Sciatic nerve (tissue), 2 donors: ENCODE results near the gene TMEM184B. TPM values are rescaled to one million over a fixed set of nuclear protein-coding genes. Genes with fewer than 3 reads are reported as not detected.
"Not testable (repeated sequence)": the region's sequence is repeated elsewhere in the genome, so short reads cannot be mapped to it uniquely, and the experiment has no call there.

ENCODE experiments used
- ATAC-seq: fragments of 200-7000 bp; cut with Tn5 transposase; one replicate; pipeline ENCODE4 v1.9.1; 2020; ENCODE audit warnings: mild to moderate bottlenecking, moderate library complexity
- DNase-seq: peaks from one replicate; pipeline ENCODE4 v3.0.0-alpha.2; 2020; ENCODE audit warnings: low spot score
- intact Hi-C: fragments of 100-400 bp; cut with DNase I; formaldehyde crosslinking; loops from one replicate; pipeline ENCODE4 v1.14.2; 2022
- total RNA-seq: library from RNA; stranded (reverse); fragmentation: NEBNext Ultra II Directional; extraction: Animal tissue kit (Norgen Biotek cat#: 25700); gene quantifications from one replicate; pipeline ENCODE4 v1.2.1, GENCODE V29; 2021
- donor health status: DM: no; HTN: no; CAD: no.
- donor health status: DM: no; HTN: no; CAD: no.

Gene TMEM184B
- total RNA-seq, 1 donor from 2014 or later = 72.7 TPM

DNA sequence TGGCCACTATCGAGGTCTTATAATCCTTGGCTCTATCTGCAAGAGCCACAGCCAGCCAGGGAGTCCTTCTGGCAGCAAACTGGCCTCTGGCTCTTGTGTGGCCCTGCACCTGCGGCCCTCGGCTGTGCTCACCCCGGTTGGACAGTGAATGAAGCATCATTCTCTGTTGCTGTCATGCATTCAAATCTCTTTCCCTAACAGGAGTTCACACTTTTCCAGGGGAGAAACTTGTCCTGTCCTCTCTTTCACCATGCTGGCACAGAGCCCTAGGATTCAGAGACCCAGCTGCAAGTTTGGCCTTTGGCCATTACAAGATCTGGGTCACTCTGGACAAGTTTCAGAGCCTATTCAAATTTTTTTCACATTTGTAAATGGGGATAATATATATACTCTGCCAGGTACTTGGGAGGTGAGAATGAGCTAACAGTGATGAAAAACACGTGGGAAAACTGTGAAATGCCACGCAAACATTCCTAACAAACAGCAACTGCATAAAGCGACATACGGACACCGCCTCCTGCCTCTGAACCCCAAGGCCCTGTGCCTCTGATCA is 34.2 kb downstream of the TMEM184B start:
- ATAC-seq (peak; percentile 1), DNase-seq (no peak)
- intact Hi-C loops = no loop called here

DNA sequence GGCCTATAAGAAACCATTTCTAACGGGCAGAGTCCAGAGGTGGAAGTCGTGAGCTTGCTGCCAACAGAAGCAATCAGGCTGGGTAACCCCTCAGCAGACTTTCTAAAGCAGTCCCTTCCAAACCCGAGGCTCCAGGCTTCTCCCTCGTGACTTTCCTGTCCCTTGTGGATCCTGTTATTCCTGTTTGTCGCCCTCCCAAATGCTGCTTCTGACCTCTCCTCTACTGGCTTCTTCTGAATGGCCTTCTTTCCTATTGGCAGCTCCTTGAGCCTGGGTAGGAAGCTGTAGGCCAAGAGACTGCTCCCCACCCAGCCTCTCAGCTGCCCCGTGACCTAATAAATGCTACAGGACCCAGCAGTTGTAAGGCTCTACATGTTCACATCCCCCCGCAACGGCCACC is 36.0 kb downstream of the TMEM184B start:
- DNase-seq = no peak
- no peak for ATAC-seq
- intact Hi-C loops = no loop called here

- intact Hi-C loops = no loop called here
- ATAC-seq (no peak), DNase-seq (no peak)
These were observed 37.5 kb downstream of the TMEM184B start for GRCh38 chr22:38235240-38235850.

- DNase-seq, intact Hi-C loops, ATAC-seq: not testable (repeated sequence)
These were observed 39.0 kb downstream of the TMEM184B start for GRCh38 chr22:38233856-38234255.

- intact Hi-C loops = no loop called here
- ATAC-seq (no peak), DNase-seq (no peak)
These were observed 39.4 kb downstream of the TMEM184B start for GRCh38 chr22:38233427-38233826.

DNA sequence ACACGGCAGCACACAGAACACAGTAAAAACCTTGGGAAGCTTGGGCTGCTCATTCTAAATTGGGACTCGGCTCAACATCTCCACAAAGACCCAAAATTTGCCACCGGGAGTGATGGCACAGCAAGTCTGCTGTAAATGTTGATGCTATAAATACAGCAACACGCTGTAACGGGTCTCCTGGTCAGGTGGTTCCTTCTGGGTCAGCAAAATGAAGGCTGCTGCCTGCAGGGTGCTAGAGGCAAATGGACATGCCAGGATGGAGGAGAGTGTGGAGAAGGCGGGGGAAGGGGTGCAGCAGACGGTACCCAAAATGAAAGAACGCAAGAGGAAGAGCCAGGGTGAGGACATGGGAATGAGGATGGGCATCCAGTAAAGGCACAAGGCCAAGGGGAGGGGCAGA is 40.6 kb downstream of the TMEM184B start:
- ATAC-seq = no peak
- intact Hi-C loops = no loop called here
- no peak for DNase-seq

GRCh38 chr22:38230916-38231315 is 41.9 kb downstream of the TMEM184B start:
- no peak for ATAC-seq
- DNase-seq = no peak
- intact Hi-C loops = no loop called here

DNA sequence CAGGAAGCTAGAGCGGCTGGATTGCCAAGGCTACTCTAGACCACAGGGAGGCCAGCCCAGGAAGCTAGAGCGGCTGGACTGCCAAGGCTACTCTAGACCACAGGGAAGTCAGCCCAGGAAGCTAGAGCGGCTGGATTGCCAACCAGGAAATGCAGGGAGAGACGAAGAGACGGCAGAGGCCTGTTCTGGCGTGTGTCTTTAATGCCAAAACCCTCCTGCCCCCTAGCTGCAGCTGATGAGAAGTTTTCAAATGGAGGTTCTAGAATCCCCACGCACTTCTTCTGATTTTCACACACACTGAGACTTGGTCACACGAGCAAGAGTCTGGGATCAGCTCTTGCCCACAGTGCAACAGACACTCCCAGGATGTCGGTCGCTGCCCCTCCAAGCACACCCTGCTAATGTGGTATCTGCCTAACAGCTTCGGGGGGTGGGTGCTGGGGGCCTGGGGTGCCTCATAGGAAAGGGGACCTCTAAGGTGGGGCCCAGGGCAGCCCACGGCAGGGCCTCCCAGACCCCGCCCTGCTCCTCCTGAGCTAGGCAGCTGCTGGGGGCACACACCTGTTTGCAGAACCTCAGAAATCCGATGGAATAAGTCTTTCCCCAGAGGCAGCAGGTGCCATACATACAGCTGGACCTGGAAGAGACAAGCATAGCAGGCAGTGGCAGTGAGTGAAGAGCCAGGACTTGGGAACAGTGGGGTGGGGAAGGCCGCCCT is 42.5 kb downstream of the TMEM184B start:
- intact Hi-C loops = no loop called here
- ATAC-seq = no peak
- DNase-seq = no peak

DNA sequence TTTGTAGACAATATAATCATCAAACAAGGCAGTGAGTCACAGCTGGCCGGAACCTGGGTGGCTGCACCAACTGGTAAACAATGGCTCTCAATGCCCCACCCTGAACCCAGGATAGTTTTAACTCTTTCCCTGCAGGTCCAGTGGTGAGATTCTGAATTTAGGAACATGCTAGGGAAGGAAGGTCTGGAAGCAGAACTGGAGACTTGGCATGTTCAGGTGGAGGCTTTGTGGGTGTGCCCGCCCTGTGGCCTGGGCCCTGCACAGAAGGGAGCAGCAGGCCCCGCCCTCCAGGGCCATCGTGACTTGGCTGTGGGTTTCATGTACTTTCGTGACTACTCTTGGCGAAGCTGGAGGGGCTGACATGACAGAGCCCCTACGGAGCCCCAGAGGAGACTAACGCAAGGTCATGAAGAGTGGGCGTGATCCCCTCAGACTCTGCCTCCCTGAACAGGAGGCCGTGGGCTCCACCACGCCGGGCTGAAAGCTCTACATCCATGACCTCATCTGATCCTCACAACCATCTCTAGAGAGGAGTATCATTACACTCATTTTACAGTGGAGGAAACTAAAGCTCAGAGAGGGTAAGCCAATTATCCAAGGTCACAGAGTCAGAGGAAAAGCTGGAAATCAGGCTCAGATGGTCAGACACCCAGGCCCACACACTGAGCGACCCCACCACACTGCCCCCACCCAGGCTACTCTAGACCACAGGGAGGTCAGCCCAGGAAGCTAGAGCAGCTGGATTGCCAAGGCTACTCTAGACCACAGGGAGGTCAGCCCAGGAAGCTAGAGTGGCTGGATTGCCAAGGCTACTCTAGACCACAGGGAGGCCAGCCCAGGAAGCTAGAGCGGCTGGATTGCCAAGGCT is 43.7 kb downstream of the TMEM184B start:
- ATAC-seq (peak; percentile 57), DNase-seq (no peak)

GRCh38 chr22:38228326-38228872 is 44.4 kb downstream of the TMEM184B start:
- ATAC-seq (peak; percentile 37), DNase-seq (no peak)
- intact Hi-C loops = no loop called here

More for the DNA sequence above, 43.7 kb downstream of the TMEM184B start:
- intact Hi-C loops = no loop called here

GRCh38 chr22:38226853-38227649 is 45.8 kb downstream of the TMEM184B start:
- ATAC-seq (no peak), DNase-seq (no peak)
- intact Hi-C loops = no loop called here

- intact Hi-C loops = no loop called here
- ATAC-seq (no peak), DNase-seq (no peak)
These were observed 49.4 kb downstream of the TMEM184B start for GRCh38 chr22:38223289-38223960.

DNA sequence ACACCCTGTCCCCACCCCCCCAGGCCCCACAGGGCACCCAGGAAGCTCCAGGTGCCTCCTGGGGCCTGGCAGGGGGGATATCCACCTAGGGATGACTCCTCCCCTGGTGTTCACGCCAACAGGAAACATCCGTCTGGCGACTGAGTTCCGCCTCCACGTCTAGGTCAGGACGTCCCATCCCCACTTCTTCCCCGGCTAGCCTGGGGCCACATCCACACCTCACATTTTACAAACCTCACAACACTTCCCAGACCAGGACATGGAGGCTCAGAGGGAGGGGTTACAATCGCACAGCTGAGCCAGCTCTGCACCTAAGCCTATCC is 50.1 kb downstream of the TMEM184B start:
- intact Hi-C loops = no loop called here
- ATAC-seq (no peak), DNase-seq (no peak)

DNA sequence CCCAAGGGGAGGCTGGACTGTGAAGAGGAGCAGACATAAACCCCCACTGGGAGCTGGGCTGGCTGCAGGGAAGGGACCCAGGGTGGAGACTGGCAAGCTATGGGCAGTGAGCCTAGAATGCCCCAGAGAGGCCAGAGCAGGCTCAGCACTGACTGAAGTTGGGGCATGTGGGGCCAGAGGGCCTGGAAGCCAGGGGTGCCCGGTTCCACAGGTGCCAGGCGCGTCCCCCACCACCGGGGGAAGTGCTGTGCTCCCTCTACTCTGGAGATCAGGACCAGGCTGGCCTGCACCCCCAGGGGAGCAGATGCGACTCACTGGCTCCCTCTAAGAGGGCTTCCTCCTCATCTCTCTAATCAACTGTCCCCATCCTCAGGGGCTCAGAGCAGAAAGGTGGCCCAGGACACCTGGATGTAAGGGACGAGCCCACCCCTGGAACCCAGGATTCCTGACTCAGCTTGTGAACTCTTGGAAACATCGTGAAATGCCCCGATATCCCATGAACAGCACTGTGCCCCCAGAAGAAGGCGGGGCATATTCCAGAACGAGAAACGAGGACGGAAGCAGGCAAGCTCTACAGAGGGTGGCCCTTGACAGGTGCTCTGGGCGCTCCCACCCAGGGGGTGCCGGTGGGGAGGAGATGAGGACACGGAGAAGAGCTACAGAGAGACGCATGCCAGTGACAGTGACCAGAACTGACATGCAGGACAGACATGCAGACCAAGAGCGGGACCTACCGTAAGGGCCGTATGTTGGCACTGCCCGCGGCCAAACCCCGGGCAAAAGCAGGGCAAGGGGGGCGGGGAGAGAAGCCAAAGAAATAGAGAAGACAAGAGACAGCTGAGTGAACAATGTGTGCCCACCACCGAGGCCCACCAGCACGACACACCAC is 50.7 kb downstream of the TMEM184B start:
- intact Hi-C loops = no loop called here
- ATAC-seq = no peak
- peak; percentile 54 for DNase-seq

GRCh38 chr22:38221407-38221806 is 51.4 kb downstream of the TMEM184B start:
- DNase-seq (peak; percentile 62), ATAC-seq (no peak)
- intact Hi-C loops = no loop called here

- intact Hi-C loops = no loop called here
- no peak for ATAC-seq
- peak; percentile 60 for DNase-seq
These were observed 52.0 kb downstream of the TMEM184B start for GRCh38 chr22:38220653-38221386.

DNA sequence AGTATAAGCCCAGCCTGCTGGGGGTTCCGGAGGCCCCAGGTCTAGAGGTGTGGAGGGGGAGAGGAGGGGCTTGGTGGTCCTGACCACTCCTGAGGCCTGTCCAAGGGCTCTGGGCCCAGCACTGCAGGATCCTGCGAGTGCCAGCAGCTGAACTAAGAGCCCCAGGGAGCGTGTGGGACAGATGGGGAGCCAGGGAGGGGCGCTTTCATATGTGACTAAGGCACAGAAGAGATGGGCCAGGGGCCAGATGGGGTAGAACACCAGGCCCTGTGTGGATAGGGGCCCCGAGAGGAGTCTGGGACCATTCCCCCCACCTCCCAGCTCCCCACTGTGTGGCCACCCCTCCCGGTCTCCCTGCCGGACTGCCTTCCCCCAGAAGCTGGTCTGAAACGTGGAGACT is 52.6 kb downstream of the TMEM184B start:
- intact Hi-C loops = no loop called here
- DNase-seq (no peak), ATAC-seq (no peak)
